ENCODE results near the gene SEMA3G. TPM values are rescaled to one million over a fixed set of nuclear protein-coding genes. Genes with fewer than 3 reads are reported as not detected.

Gene SEMA3G
- polyA plus RNA-seq, 1 donor from 2014 or later: not detected

GRCh38 chr3:52483081-52483480, 38.2 kb upstream of the SEMA3G start:
- Histone ChIP-seq H3F3A (ENCODE audit: insufficient read depth, low read length, poor library complexity, severe bottlenecking) (no peaks in the 10 kb centered on the region), H4K20me1 (ENCODE audit: insufficient read depth) (no peaks in the 10 kb centered on the region), H3K9me3 (ENCODE audit: low read length) (no peaks in the 10 kb centered on the region), H3K4me3 (ENCODE audit: low read length) (no peak overlapping the region), H3K79me2 (replicated peaks; ENCODE audit: insufficient read depth, low read length) (no peaks in the 10 kb centered on the region), H2AFZ (ENCODE audit: low read depth, low read length) (no peak overlapping the region), H3K9me2 (ENCODE audit: insufficient read depth, low read length) (no peaks in the 10 kb centered on the region), H3K36me3 (ENCODE audit: insufficient read depth, low read length) (peaks cover 7% of the 10 kb centered on the region), H3K9ac (ENCODE audit: low read length) (no peak overlapping the region), H3K27ac (ENCODE audit: low read length) (no peak overlapping the region), H3K27me3 (ENCODE audit: insufficient read depth, low read depth, low read length) (no peaks in the 10 kb centered on the region), H3K4me2 (ENCODE audit: low read length) (no peak overlapping the region)
- TF ChIP-seq POLR2AphosphoS5 (IDR thresholded peaks at IDR 0.05) (no peak), RAD21 (conservative IDR thresholded peaks at IDR 0.05) (no peak), SMC3 (conservative IDR thresholded peaks at IDR 0.05; ENCODE audit: poor library complexity) (no peak), CTCF (IDR thresholded peaks at IDR 0.05; ENCODE audit: poor library complexity, severe bottlenecking) (no peak), TAF1 (IDR thresholded peaks at IDR 0.05; ENCODE audit: low read depth) (no peak), MXI1 (conservative IDR thresholded peaks at IDR 0.05; ENCODE audit: poor library complexity, severe bottlenecking) (no peak), EZH2 (IDR thresholded peaks at IDR 0.05; ENCODE audit: borderline replicate concordance, insufficient read depth, low read length, poor library complexity, severe bottlenecking) (no peak), EP300 (conservative IDR thresholded peaks at IDR 0.05; ENCODE audit: poor library complexity, severe bottlenecking) (no peak)
- TF ChIP-seq, protein P1, sequence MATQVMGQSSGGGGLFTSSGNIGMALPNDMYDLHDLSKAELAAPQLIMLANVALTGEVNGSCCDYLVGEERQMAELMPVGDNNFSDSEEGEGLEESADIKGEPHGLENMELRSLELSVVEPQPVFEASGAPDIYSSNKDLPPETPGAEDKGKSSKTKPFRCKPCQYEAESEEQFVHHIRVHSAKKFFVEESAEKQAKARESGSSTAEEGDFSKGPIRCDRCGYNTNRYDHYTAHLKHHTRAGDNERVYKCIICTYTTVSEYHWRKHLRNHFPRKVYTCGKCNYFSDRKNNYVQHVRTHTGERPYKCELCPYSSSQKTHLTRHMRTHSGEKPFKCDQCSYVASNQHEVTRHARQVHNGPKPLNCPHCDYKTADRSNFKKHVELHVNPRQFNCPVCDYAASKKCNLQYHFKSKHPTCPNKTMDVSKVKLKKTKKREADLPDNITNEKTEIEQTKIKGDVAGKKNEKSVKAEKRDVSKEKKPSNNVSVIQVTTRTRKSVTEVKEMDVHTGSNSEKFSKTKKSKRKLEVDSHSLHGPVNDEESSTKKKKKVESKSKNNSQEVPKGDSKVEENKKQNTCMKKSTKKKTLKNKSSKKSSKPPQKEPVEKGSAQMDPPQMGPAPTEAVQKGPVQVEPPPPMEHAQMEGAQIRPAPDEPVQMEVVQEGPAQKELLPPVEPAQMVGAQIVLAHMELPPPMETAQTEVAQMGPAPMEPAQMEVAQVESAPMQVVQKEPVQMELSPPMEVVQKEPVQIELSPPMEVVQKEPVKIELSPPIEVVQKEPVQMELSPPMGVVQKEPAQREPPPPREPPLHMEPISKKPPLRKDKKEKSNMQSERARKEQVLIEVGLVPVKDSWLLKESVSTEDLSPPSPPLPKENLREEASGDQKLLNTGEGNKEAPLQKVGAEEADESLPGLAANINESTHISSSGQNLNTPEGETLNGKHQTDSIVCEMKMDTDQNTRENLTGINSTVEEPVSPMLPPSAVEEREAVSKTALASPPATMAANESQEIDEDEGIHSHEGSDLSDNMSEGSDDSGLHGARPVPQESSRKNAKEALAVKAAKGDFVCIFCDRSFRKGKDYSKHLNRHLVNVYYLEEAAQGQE (IDR thresholded peaks at IDR 0.05; ENCODE audit: borderline replicate concordance): no peak

DNA sequence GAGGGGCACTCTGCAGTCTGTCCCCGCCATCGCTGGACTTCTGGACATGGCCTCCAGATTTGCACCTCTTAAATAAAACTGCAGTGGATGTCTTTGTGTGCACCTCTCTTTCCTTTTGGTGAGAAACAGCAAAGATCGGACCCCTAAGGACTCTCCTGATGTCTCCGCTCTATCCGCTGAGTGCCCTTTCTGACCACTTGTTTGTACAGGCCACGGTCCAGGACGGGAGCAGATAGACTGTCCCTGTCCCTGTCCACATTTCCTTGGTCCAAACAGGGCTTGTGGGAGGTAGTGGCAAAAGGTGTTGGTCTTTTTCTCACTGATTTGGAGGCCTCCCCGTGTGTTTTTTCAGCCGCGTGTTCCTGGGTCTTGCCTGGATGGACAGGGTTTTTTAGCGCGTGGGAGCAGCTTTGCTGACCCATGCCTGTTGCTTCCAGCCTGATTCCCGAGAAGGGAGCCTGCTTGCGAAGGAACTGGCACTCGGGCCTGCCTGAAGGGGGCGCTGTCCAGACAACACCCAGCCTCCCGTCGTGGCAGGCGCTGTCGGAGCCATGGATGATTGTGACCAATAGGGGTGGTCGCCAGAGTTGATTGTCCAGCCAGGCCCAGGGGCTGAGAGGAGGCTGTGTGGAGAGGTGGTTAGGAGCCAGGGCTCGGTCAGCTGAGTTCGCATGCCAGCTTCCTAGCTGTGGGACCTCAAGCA, 37.1 kb upstream of the SEMA3G start:
- H3K9me2 ChIP-seq (ENCODE audit: insufficient read depth, low read length): no peaks in the 10 kb centered on the region
- no peaks in the 10 kb centered on the region for H3K79me2 ChIP-seq (replicated peaks; ENCODE audit: insufficient read depth, low read length)
- H3K27me3 ChIP-seq (ENCODE audit: insufficient read depth, low read depth, low read length): no peaks in the 10 kb centered on the region
- no peak overlapping the region for H3K9ac ChIP-seq (ENCODE audit: low read length)
- H3K9me3 ChIP-seq (ENCODE audit: low read length): no peaks in the 10 kb centered on the region
- no peaks in the 10 kb centered on the region for H3F3A ChIP-seq (ENCODE audit: insufficient read depth, low read length, poor library complexity, severe bottlenecking)
- H4K20me1 ChIP-seq (ENCODE audit: insufficient read depth): no peaks in the 10 kb centered on the region
- no peak overlapping the region for H3K4me2 ChIP-seq (ENCODE audit: low read length)
- no peak overlapping the region for H2AFZ ChIP-seq (ENCODE audit: low read depth, low read length)
- no peak overlapping the region for H3K4me3 ChIP-seq (ENCODE audit: low read length)
- no peak overlapping the region for H3K27ac ChIP-seq (ENCODE audit: low read length)
- peaks cover 7% of the 10 kb centered on the region for H3K36me3 ChIP-seq (ENCODE audit: insufficient read depth, low read length)
- TF ChIP-seq POLR2AphosphoS5 (IDR thresholded peaks at IDR 0.05) (no peak), SMC3 (conservative IDR thresholded peaks at IDR 0.05; ENCODE audit: poor library complexity) (no peak), EZH2 (IDR thresholded peaks at IDR 0.05; ENCODE audit: borderline replicate concordance, insufficient read depth, low read length, poor library complexity, severe bottlenecking) (no peak), EP300 (conservative IDR thresholded peaks at IDR 0.05; ENCODE audit: poor library complexity, severe bottlenecking) (no peak), TAF1 (IDR thresholded peaks at IDR 0.05; ENCODE audit: low read depth) (no peak), MXI1 (conservative IDR thresholded peaks at IDR 0.05; ENCODE audit: poor library complexity, severe bottlenecking) (no peak), CTCF (IDR thresholded peaks at IDR 0.05; ENCODE audit: poor library complexity, severe bottlenecking) (no peak), RAD21 (conservative IDR thresholded peaks at IDR 0.05) (no peak)
- TF ChIP-seq, protein P1 (IDR thresholded peaks at IDR 0.05; ENCODE audit: borderline replicate concordance): no peak

Data from neural cell (in vitro differentiated cells).